H9 (cell line): Measurements from ENCODE around the gene ASB8. TPM values are rescaled to one million over a fixed set of nuclear protein-coding genes. Genes with fewer than 3 reads are reported as not detected.

Experiments used
- DNase-seq: peaks from one replicate; pipeline ENCODE4 v3.0.0-alpha.2; 2017
- H2AFZ ChIP-seq: one replicate; pipeline ENCODE4 v1.6.1; 2013; ENCODE audit warnings: mild to moderate bottlenecking, low read length, control low read depth, moderate library complexity
- H2AK5ac ChIP-seq: 2 replicates; pipeline ENCODE4 v1.6.1; 2013; ENCODE audit warnings: low read length, control low read depth, mixed read lengths; ENCODE audit not compliant: insufficient read length
- H2BK120ac ChIP-seq: one replicate; pipeline ENCODE4 v1.6.1; 2013; ENCODE audit warnings: low read depth, mild to moderate bottlenecking, low read length, control low read depth, inconsistent platforms; ENCODE audit not compliant: poor library complexity, severe bottlenecking
- H2BK12ac ChIP-seq: 2 replicates; pipeline ENCODE4 v1.6.1; 2013; ENCODE audit warnings: low read length, control low read depth, mixed read lengths, low read depth; ENCODE audit not compliant: insufficient read length
- H2BK15ac ChIP-seq: 2 replicates; pipeline ENCODE4 v1.6.1; 2013; ENCODE audit warnings: low read depth, low read length, control low read depth
- H2BK20ac ChIP-seq: one replicate; pipeline ENCODE4 v1.6.1; 2013; ENCODE audit warnings: low read depth, mild to moderate bottlenecking, low read length, control low read depth, inconsistent platforms; ENCODE audit not compliant: poor library complexity, severe bottlenecking
- H2BK5ac ChIP-seq: 2 replicates; pipeline ENCODE4 v1.6.1; 2013; ENCODE audit warnings: low read length, control low read depth, mixed read lengths; ENCODE audit not compliant: insufficient read length
- H3K14ac ChIP-seq: 2 replicates; pipeline ENCODE4 v1.6.1; 2013; ENCODE audit warnings: low read length, control low read depth; ENCODE audit not compliant: insufficient read depth
- H3K18ac ChIP-seq: 2 replicates; pipeline ENCODE4 v1.6.1; 2013; ENCODE audit warnings: low read depth, mild to moderate bottlenecking, mixed read lengths, low read length, control low read depth; ENCODE audit not compliant: insufficient read length
- H3K23ac ChIP-seq: 2 replicates; pipeline ENCODE4 v1.6.1; 2013; ENCODE audit warnings: low read length, control low read depth, mixed read lengths, low read depth; ENCODE audit not compliant: insufficient read length
- H3K23me2 ChIP-seq: 2 replicates; pipeline ENCODE4 v1.6.1; 2013; ENCODE audit warnings: low read depth, mild to moderate bottlenecking, mixed read lengths, low read length, control low read depth; ENCODE audit not compliant: insufficient read length, poor library complexity, severe bottlenecking
- H3K27ac ChIP-seq: 2 replicates; pipeline ENCODE4 v1.5.1; 2013; ENCODE audit warnings: low read length, control low read depth, mixed read lengths, low read depth; ENCODE audit not compliant: insufficient read length
- H3K27me3 ChIP-seq: 2 replicates; pipeline ENCODE4 v1.6.1; 2013; ENCODE audit warnings: low read length, control low read depth, inconsistent platforms; ENCODE audit not compliant: insufficient read depth
- H3K4ac ChIP-seq: 2 replicates; pipeline ENCODE4 v1.6.1; 2013; ENCODE audit warnings: low read depth, mild to moderate bottlenecking, control low read depth, inconsistent platforms, low read length, moderate library complexity
- H3K4me1 ChIP-seq: 2 replicates; pipeline ENCODE4 v1.6.1; 2013; ENCODE audit warnings: low read length, control low read depth, inconsistent platforms; ENCODE audit not compliant: insufficient read depth
- H3K4me2 ChIP-seq: 2 replicates; pipeline ENCODE4 v1.6.1; 2013; ENCODE audit warnings: low read length, control low read depth, mixed read lengths; ENCODE audit not compliant: insufficient read length, insufficient read depth
- H3K56ac ChIP-seq: 2 replicates; pipeline ENCODE4 v1.6.1; 2013; ENCODE audit warnings: low read depth, mild to moderate bottlenecking, mixed read lengths, low read length, control low read depth; ENCODE audit not compliant: insufficient read length
- H3K79me1 ChIP-seq: 2 replicates; pipeline ENCODE4 v1.6.1; 2013; ENCODE audit warnings: low read depth, mild to moderate bottlenecking, moderate library complexity, low read length, control low read depth, inconsistent platforms; ENCODE audit not compliant: insufficient read depth, poor library complexity, severe bottlenecking
- H3K79me2 ChIP-seq: 2 replicates; pipeline ENCODE4 v1.6.1; 2013; ENCODE audit warnings: low read length, control low read depth, inconsistent platforms; ENCODE audit not compliant: insufficient read depth
- H3K9ac ChIP-seq: 2 replicates; pipeline ENCODE4 v1.6.1; 2013; ENCODE audit warnings: low read length, control low read depth, mixed read lengths; ENCODE audit not compliant: insufficient read length; ENCODE audit errors: extremely low read depth
- H3K9me3 ChIP-seq: one replicate; pipeline ENCODE4 v1.6.1; 2013; ENCODE audit warnings: low read depth, low read length, inconsistent platforms; ENCODE audit not compliant: control insufficient read depth
- H3T11ph ChIP-seq: one replicate; pipeline ENCODE4 v1.6.1; 2013; ENCODE audit warnings: mild to moderate bottlenecking, low read length, control low read depth, inconsistent platforms
- H4K20me1 ChIP-seq: one replicate; pipeline ENCODE4 v1.6.1; 2013; ENCODE audit not compliant: control insufficient read depth, insufficient read length, insufficient read depth
- H4K5ac ChIP-seq: 2 replicates; pipeline ENCODE4 v1.6.1; 2013; ENCODE audit warnings: low read depth, mild to moderate bottlenecking, mixed read lengths, low read length, control low read depth; ENCODE audit not compliant: insufficient read length
- H4K8ac ChIP-seq: replicated peaks from 2 replicates; pipeline ENCODE4 v1.6.1; 2013; ENCODE audit warnings: low read length, control low read depth, mixed read lengths, low read depth; ENCODE audit not compliant: insufficient read length
- H4K91ac ChIP-seq: 2 replicates; pipeline ENCODE4 v1.6.1; 2013; ENCODE audit warnings: low read depth, mild to moderate bottlenecking, moderate library complexity, mixed read lengths, low read length, control low read depth; ENCODE audit not compliant: insufficient read length
- H3K27ac Mint-ChIP-seq, 3 experiments: 2 replicates in 2 of 3; 3 replicates in 1 of 3; pipeline ENCODE4 v1.8.0; 2020 to 2021; ENCODE audit warnings: mixed read lengths in 3 of 3, mild to moderate bottlenecking in 1 of 3, moderate library complexity in 1 of 3
- H3K27me3 Mint-ChIP-seq: 2 replicates; pipeline ENCODE4 v1.8.0; 2021; ENCODE audit warnings: low read depth, mild to moderate bottlenecking, moderate library complexity, mixed read lengths
- H3K36me3 Mint-ChIP-seq, 3 experiments: 2 replicates in 2 of 3; 3 replicates in 1 of 3; pipeline ENCODE4 v1.8.0; 2020 to 2021; ENCODE audit warnings: low read depth in 3 of 3, mixed read lengths in 3 of 3; ENCODE audit not compliant: insufficient read depth in 1 of 3
- H3K4me1 Mint-ChIP-seq, 2 experiments: 2 replicates each; pipeline ENCODE4 v1.8.0; 2020; ENCODE audit warnings: mixed read lengths in 2 of 2
- H3K4me3 Mint-ChIP-seq, 2 experiments: 2 replicates in 1 of 2; 3 replicates in 1 of 2; pipeline ENCODE4 v1.8.0; 2020 to 2021; ENCODE audit warnings: mild to moderate bottlenecking in 2 of 2, mixed read lengths in 2 of 2, moderate library complexity in 1 of 2
- H3K9me3 Mint-ChIP-seq, 2 experiments: 2 replicates in 1 of 2; 3 replicates in 1 of 2; pipeline ENCODE4 v1.8.0; 2020; ENCODE audit warnings: mild to moderate bottlenecking in 2 of 2, mixed read lengths in 2 of 2, moderate library complexity in 1 of 2
- CTCF ChIP-seq: fragments of 200-600 bp; sonication (generic); conservative IDR thresholded peaks from 3 replicates; pipeline ENCODE4 v1.8.0; 2021; ENCODE audit warnings: antibody characterized with exemption, mild to moderate bottlenecking
- WGBS: extraction: QIAGEN DNeasy Blood & Tissue Kit; methylation state at CpG from one replicate; pipeline ENCODE4 v1.1.7; 2013; ENCODE audit warnings: missing lambda C conversion rate, low lambda C conversion rate, mixed read lengths; ENCODE audit not compliant: insufficient read length; ENCODE audit errors: extremely low coverage; 5-methylcytosine and 5-hydroxymethylcytosine counted together
- total RNA-seq: library from RNA; stranded (reverse); gene quantifications from 2 replicates; pipeline ENCODE4 v1.2.1, GENCODE V29; 2021

The ASB8 gene
- total RNA-seq, 1 experiment from 2014 or later: 10.9 TPM

- Mint-ChIP-seq H3K9me3 (peaks cover 41 to 68% of the 10 kb centered on the region in 2 experiments), H3K4me1 (peaks cover 3 to 4% of the 10 kb centered on the region in 2 experiments; a peak in 1 of 4 replicates), H3K4me3 (no peak within 1 kb of the TSS), H3K27ac (peak within 1 kb of the TSS in 1 of 3 experiments; percentile 29; a peak in 1 of 7 replicates), H3K36me3 (peaks cover 18 to 24% (median 20%) of the 10 kb centered on the region in 3 experiments; a peak in 6 of 7 replicates), H3K27me3 (peaks cover 86% of the 10 kb centered on the region)
- Histone ChIP-seq H2BK20ac (no peak within 1 kb of the TSS), H3K79me2 (no peaks in the 10 kb centered on the region), H2AFZ (no peak within 1 kb of the TSS), H3T11ph (no peak within 1 kb of the TSS), H4K8ac (no peak within 1 kb of the TSS), H4K20me1 (no peaks in the 10 kb centered on the region), H3K27me3 (peaks cover 4% of the 10 kb centered on the region; the same call in 1 of the 2 replicates), H3K23ac (no peak within 1 kb of the TSS), H2BK12ac (no peak within 1 kb of the TSS), H2AK5ac (no peak within 1 kb of the TSS), H3K27ac (no peak within 1 kb of the TSS), H4K5ac (no peak within 1 kb of the TSS), H3K14ac (no peak within 1 kb of the TSS), H2BK15ac (no peak within 1 kb of the TSS), H2BK120ac (no peak within 1 kb of the TSS), H3K4me1 (no peaks in the 10 kb centered on the region), H3K9me3 (no peaks in the 10 kb centered on the region), H3K56ac (no peak within 1 kb of the TSS), H3K4ac (no peak within 1 kb of the TSS), H3K79me1 (no peaks in the 10 kb centered on the region), H4K91ac (no peak within 1 kb of the TSS), H3K23me2 (peaks cover 7% of the 10 kb centered on the region), H3K18ac (no peak within 1 kb of the TSS), H3K9ac (no peak within 1 kb of the TSS), H3K4me2 (no peak within 1 kb of the TSS), H2BK5ac (no peak within 1 kb of the TSS)
- no peak for TF ChIP-seq CTCF
- DNase-seq: no peak
- no CpG with 5 or more reads among the region's 4 CpGs for WGBS
Observed at GRCh38 chr12:48203192-48203591, 45.9 kb upstream of the ASB8 start, which contains the start of gene OR10AD1. Gene OR10AD1 (minus strand): TSS chr12:48203292. CDS start chr12:48203292, 0 bp downstream.
